G401.6 (cell line): ENCODE data around the gene ZFAND3.
"Not testable (repeated sequence)": the region's sequence is repeated elsewhere in the genome, so short reads cannot be mapped to it uniquely, and the experiment has no call there.

Experiments used
- FAIRE-seq: peaks from 2 replicates; lab custom pipeline; 2012; peaks lifted over from hg19 to GRCh38; lab: Jason Lieb, UNC

The ZFAND3 gene

GRCh38 chr6:37936906-37937305 is 117.4 kb downstream of the ZFAND3 start:
- no peak for FAIRE-seq

GRCh38 chr6:37938909-37939308 is 119.4 kb downstream of the ZFAND3 start:
- FAIRE-seq = no peak

GRCh38 chr6:37940074-37940847 is 120.7 kb downstream of the ZFAND3 start:
- no peak for FAIRE-seq

- FAIRE-seq = no peak
Measured at GRCh38 chr6:37941871-37942270, 122.3 kb downstream of the ZFAND3 start.

- no peak for FAIRE-seq
Measured at GRCh38 chr6:37942606-37943376, 123.3 kb downstream of the ZFAND3 start.

GRCh38 chr6:37943436-37944058 is 124.0 kb downstream of the ZFAND3 start:
- FAIRE-seq = no peak

GRCh38 chr6:37946057-37946456 is 126.5 kb downstream of the ZFAND3 start:
- FAIRE-seq = no peak

- FAIRE-seq = no peak
Measured at GRCh38 chr6:37947468-37947867, 127.9 kb downstream of the ZFAND3 start.

- FAIRE-seq = not testable (repeated sequence)
Measured at GRCh38 chr6:37948584-37948983, 129.1 kb downstream of the ZFAND3 start.

GRCh38 chr6:37952027-37952426 is 132.5 kb downstream of the ZFAND3 start:
- FAIRE-seq = no peak

GRCh38 chr6:37954791-37955190 is 135.3 kb downstream of the ZFAND3 start:
- FAIRE-seq = no peak

- no peak for FAIRE-seq
Measured at GRCh38 chr6:37956711-37957275, 137.3 kb downstream of the ZFAND3 start.

- FAIRE-seq = no peak
Measured at GRCh38 chr6:37959061-37959460, 139.5 kb downstream of the ZFAND3 start.

GRCh38 chr6:37960139-37960935 is 140.8 kb downstream of the ZFAND3 start:
- no peak for FAIRE-seq

- not testable (repeated sequence) for FAIRE-seq
Measured at GRCh38 chr6:37962481-37963080, 143.1 kb downstream of the ZFAND3 start.

- no peak for FAIRE-seq
Measured at GRCh38 chr6:37965964-37966676, 146.6 kb downstream of the ZFAND3 start.

GRCh38 chr6:37966801-37967200 is 147.3 kb downstream of the ZFAND3 start:
- FAIRE-seq = no peak

- FAIRE-seq = no peak
Measured at GRCh38 chr6:37967651-37968050, 148.1 kb downstream of the ZFAND3 start.

- FAIRE-seq = no peak
Measured at GRCh38 chr6:37971266-37971665, 151.7 kb downstream of the ZFAND3 start.

GRCh38 chr6:37971711-37972390 is 152.3 kb downstream of the ZFAND3 start:
- FAIRE-seq = no peak
